Parathyroid adenoma (tissue), 2 donors: ENCODE results near the gene RHOBTB1.

Experiments
- H2AFZ ChIP-seq: fragments of 300-600 bp; sonication (generic); one replicate; pipeline ENCODE4 v1.7.0; 2017; ENCODE audit warnings: antibody characterized with exemption, mild to moderate bottlenecking
- H3K27ac ChIP-seq: fragments of 300-600 bp; sonication (generic); one replicate; pipeline ENCODE4 v1.7.0; 2017
- H3K27me3 ChIP-seq: fragments of 300-600 bp; sonication (generic); one replicate; pipeline ENCODE4 v1.7.0; 2017; ENCODE audit warnings: low read length; ENCODE audit not compliant: control insufficient read depth, insufficient read depth
- H3K36me3 ChIP-seq: fragments of 300-600 bp; sonication (generic); one replicate; pipeline ENCODE4 v1.7.0; 2017; ENCODE audit warnings: low read length; ENCODE audit not compliant: control insufficient read depth, insufficient read depth
- H3K4me1 ChIP-seq: fragments of 300-600 bp; sonication (generic); one replicate; pipeline ENCODE4 v1.7.0; 2017; ENCODE audit warnings: control low read depth
- H3K4me2 ChIP-seq: fragments of 300-600 bp; sonication (generic); one replicate; pipeline ENCODE4 v1.7.0; 2017; ENCODE audit warnings: low read length
- H3K4me3 ChIP-seq: fragments of 300-600 bp; sonication (generic); one replicate; pipeline ENCODE4 v1.7.0; 2017; ENCODE audit warnings: low read depth, low read length
- H3K79me2 ChIP-seq: fragments of 300-600 bp; sonication (generic); one replicate; pipeline ENCODE4 v1.7.0; 2017; ENCODE audit warnings: control low read depth
- H3K9ac ChIP-seq: fragments of 300-600 bp; sonication (generic); one replicate; pipeline ENCODE4 v1.7.0; 2017; ENCODE audit warnings: mild to moderate bottlenecking
- H3K9me3 ChIP-seq: fragments of 300-600 bp; sonication (generic); one replicate; pipeline ENCODE4 v1.7.0; 2017; ENCODE audit warnings: low read length; ENCODE audit not compliant: control insufficient read depth
- CTCF ChIP-seq: fragments of 300-600 bp; sonication (generic); IDR thresholded peaks from one replicate; pipeline ENCODE4 v1.7.0; 2017; ENCODE audit warnings: antibody characterized with exemption, mild to moderate bottlenecking
- donor health status: primary hyperparathyroidism.

Gene RHOBTB1

GRCh38 chr10:60962946-60963345, 19.0 kb upstream of the RHOBTB1 start:
- Histone ChIP-seq H3K9ac (no peak overlapping the region), H2AFZ (no peak overlapping the region), H3K4me1 (no peaks in the 10 kb centered on the region), H3K27me3 (no peaks in the 10 kb centered on the region), H3K4me2 (no peak overlapping the region), H3K9me3 (no peaks in the 10 kb centered on the region), H3K36me3 (no peaks in the 10 kb centered on the region), H3K27ac (no peak overlapping the region), H3K4me3 (no peak overlapping the region), H3K79me2 (no peaks in the 10 kb centered on the region)
- TF ChIP-seq CTCF: no peak

- Histone ChIP-seq H3K79me2 (no peaks in the 10 kb centered on the region), H3K4me3 (no peak overlapping the region), H3K27ac (no peak overlapping the region), H3K36me3 (no peaks in the 10 kb centered on the region), H3K9me3 (no peaks in the 10 kb centered on the region), H3K9ac (no peak overlapping the region), H3K27me3 (no peaks in the 10 kb centered on the region), H3K4me1 (no peaks in the 10 kb centered on the region), H3K4me2 (no peak overlapping the region), H2AFZ (no peak overlapping the region)
- TF ChIP-seq CTCF: no peak
Measured at GRCh38 chr10:60960913-60961312, 16.9 kb upstream of the RHOBTB1 start.

- H3K36me3 ChIP-seq: no peaks in the 10 kb centered on the region
- TF ChIP-seq CTCF: no peak
- H3K79me2 ChIP-seq: no peaks in the 10 kb centered on the region
- no peaks in the 10 kb centered on the region for H3K4me1 ChIP-seq
- H3K27ac ChIP-seq: no peak overlapping the region
- H3K9ac ChIP-seq: no peak overlapping the region
- no peaks in the 10 kb centered on the region for H3K27me3 ChIP-seq
- no peak overlapping the region for H3K4me3 ChIP-seq
- H3K4me2 ChIP-seq: no peak overlapping the region
- H3K9me3 ChIP-seq: no peaks in the 10 kb centered on the region
- no peak overlapping the region for H2AFZ ChIP-seq
Measured at GRCh38 chr10:60960031-60960430, 16.0 kb upstream of the RHOBTB1 start.

GRCh38 chr10:60958892-60959601, 15.1 kb upstream of the RHOBTB1 start:
- H3K9me3 ChIP-seq: no peaks in the 10 kb centered on the region
- no peaks in the 10 kb centered on the region for H3K27me3 ChIP-seq
- H3K36me3 ChIP-seq: no peaks in the 10 kb centered on the region
- peak overlapping the region; percentile 23 for H2AFZ ChIP-seq
- H3K79me2 ChIP-seq: no peaks in the 10 kb centered on the region
- H3K4me1 ChIP-seq: no peaks in the 10 kb centered on the region
- no peak overlapping the region for H3K27ac ChIP-seq
- no peak overlapping the region for H3K9ac ChIP-seq
- no peak for TF ChIP-seq CTCF
- no peak overlapping the region for H3K4me3 ChIP-seq
- H3K4me2 ChIP-seq: no peak overlapping the region

- H3K79me2 ChIP-seq: no peaks in the 10 kb centered on the region
- no peak overlapping the region for H3K9ac ChIP-seq
- no peak overlapping the region for H3K27ac ChIP-seq
- no peak for TF ChIP-seq CTCF
- no peak overlapping the region for H2AFZ ChIP-seq
- no peaks in the 10 kb centered on the region for H3K36me3 ChIP-seq
- no peaks in the 10 kb centered on the region for H3K27me3 ChIP-seq
- no peaks in the 10 kb centered on the region for H3K9me3 ChIP-seq
- no peak overlapping the region for H3K4me2 ChIP-seq
- no peaks in the 10 kb centered on the region for H3K4me1 ChIP-seq
- no peak overlapping the region for H3K4me3 ChIP-seq
Measured at GRCh38 chr10:60957667-60958221, 13.8 kb upstream of the RHOBTB1 start.
